G401.6 (cell line): Measurements from ENCODE around the gene DDX24.
"Not testable (repeated sequence)": the region's sequence is repeated elsewhere in the genome, so short reads cannot be mapped to it uniquely, and the experiment has no call there.

Experiments
- FAIRE-seq: peaks from 2 replicates; lab custom pipeline; 2012; peaks lifted over from hg19 to GRCh38; lab: Jason Lieb, UNC

The DDX24 gene

GRCh38 chr14:94079891-94080620 is 946 bp downstream of the DDX24 start:
- no peak for FAIRE-seq

- no peak for FAIRE-seq
These were observed 3.2 kb downstream of the DDX24 start for GRCh38 chr14:94077823-94078222.

GRCh38 chr14:94077111-94077821 is 3.7 kb downstream of the DDX24 start:
- no peak for FAIRE-seq

GRCh38 chr14:94075008-94075407 is 6.0 kb downstream of the DDX24 start:
- FAIRE-seq = no peak

GRCh38 chr14:94074534-94074933 is 6.5 kb downstream of the DDX24 start:
- no peak for FAIRE-seq

GRCh38 chr14:94072076-94072475 is 8.9 kb downstream of the DDX24 start:
- not testable (repeated sequence) for FAIRE-seq

GRCh38 chr14:94066089-94066676 is 14.8 kb downstream of the DDX24 start:
- FAIRE-seq = no peak

- FAIRE-seq = no peak
These were observed 18.6 kb downstream of the DDX24 start for GRCh38 chr14:94062344-94062940.

- FAIRE-seq = no peak
These were observed 21.0 kb downstream of the DDX24 start for GRCh38 chr14:94059998-94060397.

- no peak for FAIRE-seq
These were observed 22.3 kb downstream of the DDX24 start for GRCh38 chr14:94058674-94059138.

GRCh38 chr14:94058128-94058673 is 22.8 kb downstream of the DDX24 start:
- FAIRE-seq = no peak

- no peak for FAIRE-seq
These were observed 24.3 kb downstream of the DDX24 start for GRCh38 chr14:94056579-94057308.

- FAIRE-seq = no peak
These were observed 26.1 kb downstream of the DDX24 start for GRCh38 chr14:94054936-94055335.

GRCh38 chr14:94054401-94054800 is 26.6 kb downstream of the DDX24 start:
- no peak for FAIRE-seq

GRCh38 chr14:94052662-94053061 is 28.3 kb downstream of the DDX24 start:
- no peak for FAIRE-seq

- FAIRE-seq = no peak
These were observed 28.8 kb downstream of the DDX24 start for GRCh38 chr14:94052199-94052598.

- no peak for FAIRE-seq
These were observed 29.2 kb downstream of the DDX24 start for GRCh38 chr14:94051779-94052178.

GRCh38 chr14:94051115-94051514 is 29.9 kb downstream of the DDX24 start:
- FAIRE-seq = no peak

- no peak for FAIRE-seq
These were observed 30.6 kb downstream of the DDX24 start for GRCh38 chr14:94050231-94050880.

- no peak for FAIRE-seq
These were observed 31.4 kb downstream of the DDX24 start for GRCh38 chr14:94049625-94050023.
